ENCODE data around the gene IL20RB.

IL20RB gene

GRCh38 chr3:137024348-137024747 lies 66.6 kb downstream of the IL20RB start:
- Histone ChIP-seq H3K9ac (ENCODE audit: low read length) (no peak overlapping the region), H3K9me3 (ENCODE audit: insufficient read depth, low read length) (no peaks in the 10 kb centered on the region), H4K20me1 (ENCODE audit: insufficient read depth, low read length) (no peaks in the 10 kb centered on the region), H3K27ac (ENCODE audit: low read length) (no peak overlapping the region), H3K4me2 (ENCODE audit: low read length) (no peak overlapping the region), H3K79me2 (ENCODE audit: low read length) (no peaks in the 10 kb centered on the region), H3K36me3 (replicated peaks; ENCODE audit: low read depth, low read length) (no peaks in the 10 kb centered on the region), H2AFZ (ENCODE audit: low read depth, low read length) (no peak overlapping the region), H3K4me1 (ENCODE audit: low read length) (no peaks in the 10 kb centered on the region), H3K4me3 (ENCODE audit: low read length) (no peak overlapping the region), H3K27me3 (ENCODE audit: low read depth, low read length) (no peaks in the 10 kb centered on the region)
- no peak for TF ChIP-seq EZH2phosphoT487 (IDR thresholded peaks at IDR 0.05; ENCODE audit: low read depth)
- TF ChIP-seq, protein P1, sequence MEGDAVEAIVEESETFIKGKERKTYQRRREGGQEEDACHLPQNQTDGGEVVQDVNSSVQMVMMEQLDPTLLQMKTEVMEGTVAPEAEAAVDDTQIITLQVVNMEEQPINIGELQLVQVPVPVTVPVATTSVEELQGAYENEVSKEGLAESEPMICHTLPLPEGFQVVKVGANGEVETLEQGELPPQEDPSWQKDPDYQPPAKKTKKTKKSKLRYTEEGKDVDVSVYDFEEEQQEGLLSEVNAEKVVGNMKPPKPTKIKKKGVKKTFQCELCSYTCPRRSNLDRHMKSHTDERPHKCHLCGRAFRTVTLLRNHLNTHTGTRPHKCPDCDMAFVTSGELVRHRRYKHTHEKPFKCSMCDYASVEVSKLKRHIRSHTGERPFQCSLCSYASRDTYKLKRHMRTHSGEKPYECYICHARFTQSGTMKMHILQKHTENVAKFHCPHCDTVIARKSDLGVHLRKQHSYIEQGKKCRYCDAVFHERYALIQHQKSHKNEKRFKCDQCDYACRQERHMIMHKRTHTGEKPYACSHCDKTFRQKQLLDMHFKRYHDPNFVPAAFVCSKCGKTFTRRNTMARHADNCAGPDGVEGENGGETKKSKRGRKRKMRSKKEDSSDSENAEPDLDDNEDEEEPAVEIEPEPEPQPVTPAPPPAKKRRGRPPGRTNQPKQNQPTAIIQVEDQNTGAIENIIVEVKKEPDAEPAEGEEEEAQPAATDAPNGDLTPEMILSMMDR (IDR thresholded peaks at IDR 0.05; ENCODE audit: low read depth, low read length) = no peak

DNA sequence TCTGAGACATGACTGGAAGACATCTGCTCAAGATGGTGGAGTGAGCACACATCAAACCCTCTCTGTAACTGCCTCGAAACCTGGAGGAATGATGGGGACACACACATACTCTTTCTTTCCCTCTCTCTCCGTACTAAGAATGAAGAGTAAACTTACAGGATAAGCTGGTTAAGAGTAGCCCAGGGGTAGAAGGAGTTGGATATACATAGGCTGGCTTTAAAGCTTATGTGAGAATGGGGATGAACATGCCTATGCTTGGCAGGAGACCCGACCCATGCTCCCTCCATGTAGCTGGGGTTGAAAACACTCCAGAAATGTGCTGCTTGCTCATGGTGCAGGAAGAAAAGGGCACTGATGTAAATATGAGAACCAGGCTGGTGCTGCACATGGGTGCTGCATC lies 68.9 kb downstream of the IL20RB start:
- no peak overlapping the region for H2AFZ ChIP-seq (ENCODE audit: low read depth, low read length)
- no peaks in the 10 kb centered on the region for H3K9me3 ChIP-seq (ENCODE audit: insufficient read depth, low read length)
- H3K27me3 ChIP-seq (ENCODE audit: low read depth, low read length) = peaks cover 6% of the 10 kb centered on the region; the same call in 1 of the 2 replicates
- H3K4me3 ChIP-seq (ENCODE audit: low read length) = no peak overlapping the region
- 0 out of 2 replicates have a peak, but pooled peaks cover under 1% of the 10 kb centered on the region for H3K4me1 ChIP-seq (ENCODE audit: low read length)
- H3K4me2 ChIP-seq (ENCODE audit: low read length) = no peak overlapping the region
- H3K9ac ChIP-seq (ENCODE audit: low read length) = no peak overlapping the region
- H4K20me1 ChIP-seq (ENCODE audit: insufficient read depth, low read length) = no peaks in the 10 kb centered on the region
- H3K27ac ChIP-seq (ENCODE audit: low read length) = no peak overlapping the region
- no peaks in the 10 kb centered on the region for H3K79me2 ChIP-seq (ENCODE audit: low read length)
- H3K36me3 ChIP-seq (replicated peaks; ENCODE audit: low read depth, low read length) = no peaks in the 10 kb centered on the region
- TF ChIP-seq, protein P1 (IDR thresholded peaks at IDR 0.05; ENCODE audit: low read depth, low read length) = no peak
- TF ChIP-seq EZH2phosphoT487 (IDR thresholded peaks at IDR 0.05; ENCODE audit: low read depth) = no peak

DNA sequence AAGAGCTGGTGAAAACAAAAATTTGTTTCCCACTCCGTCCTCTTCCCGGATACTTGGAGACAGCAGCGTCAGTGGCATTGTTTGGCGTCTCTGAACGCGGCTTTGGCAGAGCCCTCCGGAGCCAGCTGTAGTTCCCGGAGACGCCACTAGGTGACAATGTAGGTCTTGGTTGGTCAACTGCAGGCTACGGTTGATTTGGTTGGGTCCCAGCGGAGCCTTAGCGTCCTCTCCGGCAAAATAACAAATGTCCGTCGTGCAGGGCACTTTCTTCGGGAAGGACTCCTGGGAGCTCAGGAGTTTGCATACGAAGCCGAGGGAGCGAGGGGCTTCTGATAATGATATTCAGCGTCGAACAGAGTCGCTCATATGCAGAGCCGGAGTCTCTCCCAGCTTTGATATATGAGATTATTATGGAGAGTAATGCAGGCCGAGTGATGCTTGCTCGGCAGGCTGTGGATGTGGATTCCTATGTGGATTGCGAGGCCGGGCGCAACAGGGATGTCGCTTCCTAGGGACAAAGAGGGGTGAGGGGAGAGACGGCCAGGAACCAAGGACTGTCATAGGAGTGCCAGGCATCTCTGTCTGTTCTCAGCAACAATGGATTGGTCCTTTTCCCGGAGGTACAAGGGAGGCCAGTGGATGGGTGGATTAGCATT lies 74.8 kb downstream of the IL20RB start:
- Histone ChIP-seq H3K4me3 (ENCODE audit: low read length) (peak overlapping the region; percentile 65), H3K27ac (ENCODE audit: low read length) (no peak overlapping the region), H4K20me1 (ENCODE audit: insufficient read depth, low read length) (no peaks in the 10 kb centered on the region), H3K4me2 (ENCODE audit: low read length) (peak overlapping the region; percentile 70), H3K4me1 (ENCODE audit: low read length) (0 out of 2 replicates have a peak, but pooled peaks cover 4% of the 10 kb centered on the region), H3K9me3 (ENCODE audit: insufficient read depth, low read length) (no peaks in the 10 kb centered on the region), H3K27me3 (ENCODE audit: low read depth, low read length) (peaks cover 6% of the 10 kb centered on the region; the same call in 1 of the 2 replicates), H3K36me3 (replicated peaks; ENCODE audit: low read depth, low read length) (no peaks in the 10 kb centered on the region), H2AFZ (ENCODE audit: low read depth, low read length) (peak overlapping the region; percentile 60), H3K79me2 (ENCODE audit: low read length) (no peaks in the 10 kb centered on the region), H3K9ac (ENCODE audit: low read length) (no peak overlapping the region; the same call in 1 of the 2 replicates)
- TF ChIP-seq, protein P1 (IDR thresholded peaks at IDR 0.05; ENCODE audit: low read depth, low read length) = peak; percentile 91
- no peak for TF ChIP-seq EZH2phosphoT487 (IDR thresholded peaks at IDR 0.05; ENCODE audit: low read depth)

- H3K4me2 ChIP-seq (ENCODE audit: low read length) = no peak overlapping the region
- H3K79me2 ChIP-seq (ENCODE audit: low read length) = no peaks in the 10 kb centered on the region
- H3K27ac ChIP-seq (ENCODE audit: low read length) = no peak overlapping the region
- H4K20me1 ChIP-seq (ENCODE audit: insufficient read depth, low read length) = no peaks in the 10 kb centered on the region
- no peak overlapping the region for H3K4me3 ChIP-seq (ENCODE audit: low read length)
- H3K36me3 ChIP-seq (replicated peaks; ENCODE audit: low read depth, low read length) = no peaks in the 10 kb centered on the region
- no peak overlapping the region for H2AFZ ChIP-seq (ENCODE audit: low read depth, low read length)
- H3K27me3 ChIP-seq (ENCODE audit: low read depth, low read length) = peaks cover 6% of the 10 kb centered on the region; the same call in 1 of the 2 replicates
- 0 out of 2 replicates have a peak, but pooled peaks cover 4% of the 10 kb centered on the region for H3K4me1 ChIP-seq (ENCODE audit: low read length)
- H3K9ac ChIP-seq (ENCODE audit: low read length) = no peak overlapping the region
- no peak for TF ChIP-seq EZH2phosphoT487 (IDR thresholded peaks at IDR 0.05; ENCODE audit: low read depth)
- TF ChIP-seq, protein P1 (IDR thresholded peaks at IDR 0.05; ENCODE audit: low read depth, low read length) = peak; percentile 52
- no peaks in the 10 kb centered on the region for H3K9me3 ChIP-seq (ENCODE audit: insufficient read depth, low read length)
Observed at GRCh38 chr3:137035631-137036030, 77.8 kb downstream of the IL20RB start.

All from OCI-LY3 (cell line).